Karpas-422 (cell line): Measurements from ENCODE around the gene PIGT. TPM values are rescaled to one million over a fixed set of nuclear protein-coding genes. Genes with fewer than 3 reads are reported as not detected.
A peak's percentile ranks its signal among the peaks of the same experiment; 100 is the strongest.

Experiments used
- DNase-seq: peaks from one replicate; pipeline ENCODE4 v3.0.0-alpha.2; 2015
- H2AFZ ChIP-seq: fragments of 200-600 bp; sonication (generic); 2 replicates; pipeline ENCODE4 v1.6.1; 2014; ENCODE audit warnings: antibody characterized with exemption, low read length, mixed read lengths
- H3K27ac ChIP-seq: fragments of 200-600 bp; sonication (generic); 2 replicates; pipeline ENCODE4 v1.5.1; 2014; ENCODE audit warnings: mild to moderate bottlenecking, low read length, moderate library complexity
- H3K27me3 ChIP-seq: fragments of 200-600 bp; sonication (generic); 2 replicates; pipeline ENCODE4 v1.6.1; 2014; ENCODE audit warnings: low read length, mixed read lengths
- H3K36me3 ChIP-seq: fragments of 200-600 bp; sonication (generic); 2 replicates; pipeline ENCODE4 v1.6.1; 2014; ENCODE audit warnings: low read length, mixed read lengths; ENCODE audit not compliant: insufficient read depth
- H3K4me1 ChIP-seq: fragments of 200-600 bp; sonication (generic); 2 replicates; pipeline ENCODE4 v1.6.1; 2014; ENCODE audit warnings: mild to moderate bottlenecking, low read length, mixed read lengths
- H3K4me2 ChIP-seq: fragments of 200-600 bp; sonication (generic); 2 replicates; pipeline ENCODE4 v1.6.1; 2014; ENCODE audit warnings: low read length, low read depth, mild to moderate bottlenecking; ENCODE audit not compliant: poor library complexity, severe bottlenecking
- H3K4me3 ChIP-seq: fragments of 200-600 bp; sonication (generic); 2 replicates; pipeline ENCODE4 v1.5.1; 2014; ENCODE audit warnings: mild to moderate bottlenecking, antibody characterized with exemption, low read length, mixed read lengths
- H3K79me2 ChIP-seq: fragments of 200-600 bp; sonication (generic); 2 replicates; pipeline ENCODE4 v1.6.1; 2014; ENCODE audit warnings: mild to moderate bottlenecking, low read length, mixed read lengths
- H3K9ac ChIP-seq: fragments of 200-600 bp; sonication (generic); 2 replicates; pipeline ENCODE4 v1.6.0; 2014; ENCODE audit warnings: low read length
- H3K9me2 ChIP-seq: fragments of 200-600 bp; sonication (generic), shearing (Covaris generic); replicated peaks from 2 replicates; pipeline ENCODE4 v1.6.0; 2014; ENCODE audit warnings: mild to moderate bottlenecking, low read length, moderate library complexity; ENCODE audit not compliant: insufficient read depth
- H3K9me3 ChIP-seq: fragments of 300-700, 200-600 bp; sonication (generic); 2 replicates; pipeline ENCODE4 v1.6.1; 2014; ENCODE audit warnings: low read length, mixed read lengths
- H4K20me1 ChIP-seq: fragments of 200-600 bp; sonication (generic); 2 replicates; pipeline ENCODE4 v1.6.1; 2014; ENCODE audit warnings: mild to moderate bottlenecking, antibody characterized with exemption, low read length, low read depth; ENCODE audit not compliant: insufficient read depth
- total RNA-seq: library from RNA; depleted of rRNA; stranded (reverse); fragments of >200 nt; shearing (Covaris generic); gene quantifications from 2 replicates; pipeline ENCODE4 v1.2.3, GENCODE V29; 2014; ENCODE audit warnings: low replicate concordance

Gene PIGT
- total RNA-seq, 1 experiment from 2014 or later, result 80.1 TPM

DNA sequence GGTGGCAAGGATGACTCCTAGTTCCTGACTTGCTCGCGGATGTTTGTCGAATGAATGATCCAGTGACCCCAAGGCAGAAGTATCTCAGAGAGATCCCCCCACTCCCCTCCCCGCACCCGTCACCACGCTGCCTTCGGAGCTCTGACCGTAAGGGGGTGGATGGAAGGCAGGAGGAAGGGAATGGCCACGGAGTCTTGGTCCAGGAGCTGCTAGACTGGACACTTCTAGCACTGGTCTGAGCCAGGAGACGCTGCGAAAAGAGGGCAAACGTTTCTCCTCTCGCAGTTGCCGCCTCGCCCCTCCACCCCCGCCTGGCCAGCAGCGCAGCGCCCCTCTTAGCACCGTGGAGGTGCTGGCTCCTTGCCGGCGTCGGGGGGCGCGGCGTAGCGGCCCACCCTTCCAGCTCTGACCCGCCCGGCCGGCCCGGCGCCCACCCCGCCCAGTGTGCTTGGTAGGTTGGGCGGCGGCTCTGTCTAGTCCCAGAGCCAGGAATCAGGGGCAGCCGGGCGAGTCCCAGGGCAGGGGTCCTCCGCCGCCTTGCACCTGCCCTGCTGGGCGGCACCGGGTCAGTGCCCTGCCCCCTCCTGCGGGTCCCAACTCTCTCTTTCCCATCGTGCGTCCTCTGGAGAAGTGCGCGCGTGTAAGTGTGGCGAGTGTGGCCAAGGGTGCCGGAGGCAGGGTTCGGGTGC, 10.2 kb upstream of the PIGT start:
- Histone ChIP-seq H3K4me1 (no peaks in the 10 kb centered on the region), H3K9ac (no peak overlapping the region), H3K9me2 (no peaks in the 10 kb centered on the region), H3K27ac (no peak overlapping the region), H3K36me3 (no peaks in the 10 kb centered on the region), H3K79me2 (no peaks in the 10 kb centered on the region), H3K4me3 (no peak overlapping the region), H4K20me1 (no peaks in the 10 kb centered on the region; the same call in 1 of the 2 replicates), H3K4me2 (peak overlapping the region; percentile 17), H3K9me3 (peaks cover 3% of the 10 kb centered on the region; the same call in 1 of the 2 replicates), H2AFZ (no peak overlapping the region), H3K27me3 (no peaks in the 10 kb centered on the region)
- no peak for DNase-seq

DNA sequence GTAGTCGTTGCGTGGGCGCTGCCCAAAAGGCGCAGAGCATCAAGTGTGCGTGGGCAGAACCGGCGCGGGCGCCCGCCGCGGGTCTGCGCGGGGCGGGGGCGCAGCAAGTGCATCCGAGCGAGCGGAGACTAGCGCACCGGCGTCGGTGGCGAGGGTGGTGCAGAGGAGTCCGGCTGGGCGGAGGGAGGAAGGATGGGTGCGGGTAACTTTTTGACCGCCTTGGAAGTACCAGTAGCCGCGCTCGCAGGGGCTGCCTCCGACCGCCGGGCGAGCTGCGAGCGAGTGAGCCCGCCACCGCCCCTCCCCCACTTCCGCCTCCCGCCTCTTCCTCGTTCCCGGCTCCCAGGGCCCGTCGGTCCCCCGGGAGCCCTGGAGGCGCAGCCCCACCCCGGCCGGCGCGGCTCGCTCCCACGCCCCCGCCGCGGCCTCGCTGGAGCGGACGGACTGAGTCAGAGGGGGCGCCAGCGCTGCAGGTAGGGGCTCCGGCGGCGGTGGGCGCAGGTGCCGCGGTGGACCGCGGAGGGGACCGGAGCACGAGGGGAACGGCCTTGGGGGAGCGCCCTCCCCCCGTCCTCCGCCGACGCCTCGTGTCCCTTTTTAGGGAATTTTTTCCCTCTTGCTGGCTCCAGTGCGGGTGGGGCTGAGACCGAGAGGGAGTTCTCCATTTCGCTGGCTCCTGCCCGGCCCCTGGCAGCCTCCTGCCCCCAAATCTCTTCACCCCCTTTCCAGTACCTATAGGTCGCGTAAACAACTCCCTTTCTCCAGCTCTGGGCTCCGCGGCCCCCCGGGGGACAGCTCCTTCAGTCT, 9.5 kb upstream of the PIGT start:
- Histone ChIP-seq H2AFZ (no peak overlapping the region), H3K4me2 (peak overlapping the region; percentile 17), H3K27ac (no peak overlapping the region), H3K4me1 (no peaks in the 10 kb centered on the region), H3K9ac (no peak overlapping the region), H3K36me3 (no peaks in the 10 kb centered on the region), H3K4me3 (no peak overlapping the region), H4K20me1 (no peaks in the 10 kb centered on the region; the same call in 1 of the 2 replicates), H3K27me3 (no peaks in the 10 kb centered on the region), H3K9me3 (no peaks in the 10 kb centered on the region), H3K9me2 (no peaks in the 10 kb centered on the region), H3K79me2 (no peaks in the 10 kb centered on the region)
- no peak for DNase-seq

DNA sequence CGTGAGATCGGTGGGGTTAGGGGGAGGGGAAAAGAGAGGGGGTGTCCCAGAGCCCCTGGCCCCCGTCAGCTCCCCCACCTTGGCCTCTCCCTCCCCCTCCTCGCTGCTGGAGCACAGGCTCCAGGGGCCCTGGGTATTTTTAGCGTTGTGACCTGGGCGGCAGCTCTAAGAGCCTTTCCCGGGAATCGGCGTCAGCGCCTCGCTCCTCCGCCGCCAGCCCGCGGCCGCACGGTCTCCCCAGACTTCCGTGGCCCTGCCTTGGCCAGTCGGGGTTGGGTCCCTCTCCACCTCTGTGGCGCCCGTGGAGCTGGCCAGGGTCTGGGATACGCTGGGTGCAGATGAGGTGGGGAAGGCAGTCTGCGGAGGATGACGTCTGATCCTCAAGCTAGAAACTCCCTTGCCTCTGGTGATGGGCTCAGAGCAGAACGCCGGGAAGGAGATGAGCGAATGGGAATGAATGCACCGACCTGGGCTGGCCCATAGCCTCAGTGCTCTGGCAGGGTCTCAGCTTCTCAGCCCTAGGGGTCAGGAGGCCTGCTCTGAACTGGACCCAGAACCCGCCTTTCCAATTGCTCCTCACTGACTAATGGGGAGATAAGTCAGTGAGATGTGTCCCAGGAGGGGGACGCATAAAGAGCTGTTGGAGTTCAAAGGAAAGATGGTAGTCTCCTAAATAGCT, 8.7 kb upstream of the PIGT start:
- H3K9ac ChIP-seq, result no peak overlapping the region
- H3K4me2 ChIP-seq, result no peak overlapping the region
- DNase-seq, result no peak
- no peaks in the 10 kb centered on the region; the same call in 1 of the 2 replicates for H4K20me1 ChIP-seq
- no peak overlapping the region for H3K4me3 ChIP-seq
- H3K79me2 ChIP-seq, result no peaks in the 10 kb centered on the region
- no peaks in the 10 kb centered on the region for H3K9me3 ChIP-seq
- H3K9me2 ChIP-seq, result no peaks in the 10 kb centered on the region
- no peak overlapping the region for H3K27ac ChIP-seq
- no peaks in the 10 kb centered on the region for H3K36me3 ChIP-seq
- H3K27me3 ChIP-seq, result no peaks in the 10 kb centered on the region
- H2AFZ ChIP-seq, result no peak overlapping the region
- no peaks in the 10 kb centered on the region for H3K4me1 ChIP-seq

DNA sequence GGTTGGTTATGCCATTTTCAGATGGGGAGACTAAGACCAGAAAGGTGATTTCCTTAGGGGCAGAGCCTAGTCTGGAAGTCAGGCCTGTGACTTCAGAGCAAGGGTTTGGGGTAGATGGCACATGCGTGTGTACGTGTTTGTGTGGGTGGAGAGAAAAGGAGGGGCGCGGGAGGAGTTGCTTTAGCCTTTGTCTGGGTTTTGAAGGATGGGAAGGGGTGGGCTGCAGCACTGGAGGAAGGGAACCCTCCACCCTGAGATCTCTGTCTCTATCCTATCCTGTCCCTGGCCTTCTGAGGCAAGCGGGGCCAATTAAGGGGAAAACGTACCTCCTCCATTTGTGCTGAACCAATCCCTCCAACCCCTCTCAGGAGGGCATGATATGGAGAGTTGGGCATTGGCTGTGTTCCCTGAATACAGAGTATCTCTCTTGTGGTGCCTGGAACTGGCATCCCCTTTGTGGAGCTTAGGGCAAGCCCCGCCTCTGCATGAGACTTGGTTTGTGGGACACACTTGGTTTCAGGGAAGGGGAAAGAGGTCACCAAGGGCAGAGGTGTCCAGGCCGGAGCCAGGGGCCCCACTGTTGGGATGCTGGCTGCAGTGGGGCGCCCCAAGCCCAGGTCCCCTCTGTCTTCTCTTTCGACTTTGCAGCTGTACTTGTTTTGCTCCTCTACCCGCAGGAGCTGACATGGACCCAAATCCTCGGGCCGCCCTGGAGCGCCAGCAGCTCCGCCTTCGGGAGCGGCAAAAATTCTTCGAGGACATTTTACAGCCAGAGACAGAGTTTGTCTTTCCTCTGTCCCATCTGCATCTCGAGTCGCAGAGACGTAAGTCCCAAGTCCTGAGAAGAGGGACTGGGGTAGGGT, 7.9 kb upstream of the PIGT start, which contains the start of gene DBNDD2:
Gene DBNDD2, plus strand, starts transcription at position 507 of the 863 bp plus-strand sequence. Its CDS starts 179 bp downstream, at position 686.
- H3K79me2 ChIP-seq, result no peaks in the 10 kb centered on the region
- H3K27me3 ChIP-seq, result no peaks in the 10 kb centered on the region
- no peak within 1 kb of the TSS for H3K4me2 ChIP-seq
- no peak within 1 kb of the TSS for H3K27ac ChIP-seq
- H3K4me1 ChIP-seq, result no peaks in the 10 kb centered on the region
- DNase-seq, result no peak
- no peak within 1 kb of the TSS for H3K4me3 ChIP-seq
- H3K9me2 ChIP-seq, result no peaks in the 10 kb centered on the region
- no peaks in the 10 kb centered on the region; the same call in 1 of the 2 replicates for H4K20me1 ChIP-seq
- H3K9me3 ChIP-seq, result no peaks in the 10 kb centered on the region
- H3K9ac ChIP-seq, result no peak within 1 kb of the TSS
- no peaks in the 10 kb centered on the region for H3K36me3 ChIP-seq
- no peak within 1 kb of the TSS for H2AFZ ChIP-seq

DNA sequence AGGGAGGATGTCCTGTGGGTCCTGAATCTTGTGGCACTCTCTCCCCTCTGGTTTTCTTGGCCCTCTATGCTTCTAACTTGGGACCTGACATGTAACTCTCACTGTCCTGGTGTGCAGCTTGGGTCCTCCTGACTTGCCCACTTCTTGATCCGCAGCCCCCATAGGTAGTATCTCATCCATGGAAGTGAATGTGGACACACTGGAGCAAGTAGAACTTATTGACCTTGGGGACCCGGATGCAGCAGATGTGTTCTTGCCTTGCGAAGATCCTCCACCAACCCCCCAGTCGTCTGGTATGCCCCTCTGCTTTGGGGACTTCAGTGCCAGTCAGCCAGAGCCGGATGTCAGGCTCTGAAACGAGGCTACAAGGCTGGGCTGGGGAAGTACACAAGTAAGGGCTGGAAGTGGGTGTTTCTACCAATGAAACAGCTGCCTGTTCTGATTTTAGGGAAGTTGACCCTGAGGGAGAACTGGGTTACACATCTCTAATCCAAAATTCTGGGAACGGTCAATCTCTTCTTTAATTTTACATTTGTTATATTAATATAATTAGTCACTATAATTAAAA, 7.2 kb upstream of the PIGT start:
- no peak overlapping the region for H3K27ac ChIP-seq
- H3K36me3 ChIP-seq, result no peaks in the 10 kb centered on the region
- H3K9ac ChIP-seq, result no peak overlapping the region

DNA sequence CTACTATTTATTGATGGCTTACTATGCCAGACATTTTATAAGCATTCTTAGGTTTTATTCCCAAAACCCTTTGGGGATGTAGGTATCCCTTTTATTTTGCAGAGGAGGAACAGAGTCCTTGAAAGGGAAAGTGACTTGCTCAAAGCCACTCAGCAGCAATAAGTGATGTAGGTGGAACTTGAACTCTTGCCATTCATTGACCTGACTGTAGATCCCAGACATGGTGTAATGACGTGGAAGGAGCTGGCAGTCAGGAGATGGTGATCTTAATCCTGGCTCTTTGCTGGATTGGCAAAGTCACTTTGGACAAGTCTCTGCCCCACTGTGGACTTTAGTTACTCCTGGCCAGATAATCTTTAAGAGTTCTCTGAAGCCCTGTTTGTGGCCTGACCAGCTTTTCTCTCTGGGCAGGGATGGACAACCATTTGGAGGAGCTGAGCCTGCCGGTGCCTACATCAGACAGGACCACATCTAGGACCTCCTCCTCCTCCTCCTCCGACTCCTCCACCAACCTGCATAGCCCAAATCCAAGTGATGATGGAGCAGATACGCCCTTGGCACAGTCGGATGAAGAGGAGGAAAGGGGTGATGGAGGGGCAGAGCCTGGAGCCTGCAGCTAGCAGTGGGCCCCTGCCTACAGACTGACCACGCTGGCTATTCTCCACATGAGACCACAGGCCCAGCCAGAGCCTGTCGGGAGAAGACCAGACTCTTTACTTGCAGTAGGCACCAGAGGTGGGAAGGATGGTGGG, 6.2 kb upstream of the PIGT start:
- DNase-seq, result no peak
- H3K27ac ChIP-seq, result no peak overlapping the region
- no peaks in the 10 kb centered on the region for H3K9me3 ChIP-seq
- H3K36me3 ChIP-seq, result no peaks in the 10 kb centered on the region
- H3K9me2 ChIP-seq, result no peaks in the 10 kb centered on the region
- H2AFZ ChIP-seq, result no peak overlapping the region
- no peak overlapping the region for H3K9ac ChIP-seq
- no peak overlapping the region for H3K4me2 ChIP-seq
- no peak overlapping the region for H3K4me3 ChIP-seq
- no peaks in the 10 kb centered on the region for H3K27me3 ChIP-seq
- no peaks in the 10 kb centered on the region for H3K79me2 ChIP-seq
- H4K20me1 ChIP-seq, result no peaks in the 10 kb centered on the region; the same call in 1 of the 2 replicates
- H3K4me1 ChIP-seq, result peaks cover 6% of the 10 kb centered on the region

More for the DNA sequence above, 7.2 kb upstream of the PIGT start:
- H3K4me1 ChIP-seq, result no peaks in the 10 kb centered on the region
- DNase-seq, result no peak
- H2AFZ ChIP-seq, result no peak overlapping the region
- H3K9me2 ChIP-seq, result no peaks in the 10 kb centered on the region
- H3K27me3 ChIP-seq, result no peaks in the 10 kb centered on the region
- H3K79me2 ChIP-seq, result no peaks in the 10 kb centered on the region
- H3K4me2 ChIP-seq, result no peak overlapping the region
- no peaks in the 10 kb centered on the region; the same call in 1 of the 2 replicates for H4K20me1 ChIP-seq
- no peak overlapping the region for H3K4me3 ChIP-seq
- H3K9me3 ChIP-seq, result no peaks in the 10 kb centered on the region

DNA sequence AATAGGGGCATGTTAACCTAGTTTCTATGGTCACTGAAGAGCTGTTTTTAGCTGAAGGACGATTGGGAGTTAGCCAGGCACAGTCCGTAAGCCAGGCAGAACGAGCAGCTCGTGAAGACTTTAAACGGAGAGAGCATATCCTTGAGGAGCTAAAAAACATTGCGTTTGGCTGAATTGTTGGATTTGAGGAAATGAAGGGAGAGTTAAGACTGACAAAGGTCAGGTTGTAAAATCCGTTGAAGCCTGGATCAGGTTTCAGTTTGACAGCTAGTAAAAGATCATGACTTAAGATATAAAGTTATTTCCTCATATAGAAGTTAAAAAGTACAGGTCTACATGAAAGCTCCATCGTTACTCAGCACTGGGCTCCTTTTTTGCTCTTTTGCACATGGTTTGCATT, 5.1 kb upstream of the PIGT start:
- no peaks in the 10 kb centered on the region for H3K27me3 ChIP-seq

More for the DNA sequence above, 5.1 kb upstream of the PIGT start:
- Histone ChIP-seq H4K20me1 (no peaks in the 10 kb centered on the region; the same call in 1 of the 2 replicates), H3K27ac (no peak overlapping the region), H3K4me2 (no peak overlapping the region), H3K36me3 (no peaks in the 10 kb centered on the region), H3K4me1 (peaks cover 16% of the 10 kb centered on the region), H3K9me2 (no peaks in the 10 kb centered on the region), H3K9ac (no peak overlapping the region), H3K79me2 (no peaks in the 10 kb centered on the region), H2AFZ (no peak overlapping the region), H3K4me3 (no peak overlapping the region), H3K9me3 (no peaks in the 10 kb centered on the region)
- no peak for DNase-seq
